ENCODE data around the gene WNT9A.

Gene WNT9A

GRCh38 chr1:227937031-227937837 is 10.5 kb downstream of the WNT9A start:
- Histone ChIP-seq H3K27me3 (ENCODE audit: insufficient read depth, poor library complexity, severe bottlenecking) (no peaks in the 10 kb centered on the region), H3K27ac (replicated peaks) (no peak overlapping the region), H3K4me3 (replicated peaks; ENCODE audit: insufficient read depth, low read length) (no peak overlapping the region)
- DNase-seq (ENCODE audit: low read depth in 1 of 2, low spot score in 1 of 2) = no peak
- no peak for TF ChIP-seq POLR2AphosphoS5 (IDR thresholded peaks at IDR 0.05; ENCODE audit: low read depth)
- TF ChIP-seq REST (IDR thresholded peaks at IDR 0.05; ENCODE audit: insufficient replicate concordance, low read depth) = no peak
- TF ChIP-seq CTCF (IDR thresholded peaks at IDR 0.05; ENCODE audit: insufficient read depth, low read length) = no peak
- TF ChIP-seq SPI1 (IDR thresholded peaks at IDR 0.05; ENCODE audit: borderline replicate concordance, low read depth) = no peak

GRCh38 chr1:227935826-227936225 is 11.9 kb downstream of the WNT9A start:
- no peak for DNase-seq (ENCODE audit: low read depth in 1 of 2, low spot score in 1 of 2)
- Histone ChIP-seq H3K27ac (replicated peaks) (no peak overlapping the region), H3K4me3 (replicated peaks; ENCODE audit: insufficient read depth, low read length) (no peak overlapping the region), H3K27me3 (ENCODE audit: insufficient read depth, poor library complexity, severe bottlenecking) (no peaks in the 10 kb centered on the region)
- no peak for TF ChIP-seq POLR2AphosphoS5 (IDR thresholded peaks at IDR 0.05; ENCODE audit: low read depth)
- TF ChIP-seq SPI1 (IDR thresholded peaks at IDR 0.05; ENCODE audit: borderline replicate concordance, low read depth) = no peak
- TF ChIP-seq CTCF (IDR thresholded peaks at IDR 0.05; ENCODE audit: insufficient read depth, low read length) = no peak
- TF ChIP-seq GABPA (IDR thresholded peaks at IDR 0.05; ENCODE audit: low read depth) = no peak
- TF ChIP-seq REST (IDR thresholded peaks at IDR 0.05; ENCODE audit: insufficient replicate concordance, low read depth) = no peak

GRCh38 chr1:227934476-227935313 is 13.0 kb downstream of the WNT9A start:
- no peak for TF ChIP-seq SPI1 (IDR thresholded peaks at IDR 0.05; ENCODE audit: borderline replicate concordance, low read depth)
- TF ChIP-seq REST (IDR thresholded peaks at IDR 0.05; ENCODE audit: insufficient replicate concordance, low read depth) = no peak
- TF ChIP-seq CTCF (IDR thresholded peaks at IDR 0.05; ENCODE audit: insufficient read depth, low read length) = no peak
- no peak overlapping the region for H3K27ac ChIP-seq (replicated peaks)
- no peaks in the 10 kb centered on the region for H3K27me3 ChIP-seq (ENCODE audit: insufficient read depth, poor library complexity, severe bottlenecking)
- DNase-seq (ENCODE audit: low read depth in 1 of 2, low spot score in 1 of 2) = no peak
- no peak overlapping the region for H3K4me3 ChIP-seq (replicated peaks; ENCODE audit: insufficient read depth, low read length)
